H1 (cell line): ENCODE results near the gene SLC30A2. TPM values are rescaled to one million over a fixed set of nuclear protein-coding genes. Genes with fewer than 3 reads are reported as not detected.

Experiments used
- ASH2L ChIP-seq: fragments of 200-600, 300-600 bp; sonication (generic); IDR thresholded peaks from one replicate; pipeline ENCODE4 v1.7.1; 2017; ENCODE audit warnings: low read length
- CHD7 ChIP-seq: fragments of 300-600 bp; sonication (generic); IDR thresholded peaks from 2 replicates; pipeline ENCODE4 v1.7.1; 2012; ENCODE audit warnings: low read length, moderate library complexity, mild to moderate bottlenecking, inconsistent platforms; ENCODE audit not compliant: insufficient replicate concordance
- EP300 ChIP-seq, 2 experiments: IDR thresholded peaks; 1 replicate in 1 of 2; 2 replicates in 1 of 2; pipeline ENCODE4 v1.6.1; 2011 to 2012; ENCODE audit warnings: low read depth in 2 of 2, low read length in 2 of 2, mild to moderate bottlenecking in 2 of 2, borderline replicate concordance in 1 of 2, inconsistent platforms in 1 of 2, moderate library complexity in 1 of 2
- EZH2 ChIP-seq: fragments of 200-600 bp; sonication (generic); IDR thresholded peaks from 2 replicates; pipeline ENCODE4 v1.7.1; 2012; ENCODE audit warnings: low read depth, mild to moderate bottlenecking, moderate library complexity, low read length, inconsistent platforms; ENCODE audit not compliant: severe bottlenecking
- POU5F1 ChIP-seq: IDR thresholded peaks from 2 replicates; pipeline ENCODE4 v1.6.1; 2011; ENCODE audit warnings: low read depth, mild to moderate bottlenecking, low read length, moderate library complexity
- RAD21 ChIP-seq, 2 experiments: IDR thresholded peaks in 1 of 2; conservative IDR thresholded peaks in 1 of 2; 2 replicates each; pipeline ENCODE4 v1.6.1; 2011; ENCODE audit warnings: low read depth in 2 of 2, low read length in 2 of 2, improper control_type of control experiment in 1 of 2, inconsistent platforms in 1 of 2, mild to moderate bottlenecking in 1 of 2, moderate library complexity in 1 of 2
- RBBP5 ChIP-seq: IDR thresholded peaks from 2 replicates; pipeline ENCODE4 v1.7.1; 2012; ENCODE audit warnings: low read depth, mild to moderate bottlenecking, inconsistent platforms, low read length, moderate library complexity, borderline replicate concordance
- RFX5 ChIP-seq: IDR thresholded peaks from 2 replicates; pipeline ENCODE4 v1.6.1; 2011; ENCODE audit warnings: low read depth, low read length, improper control_type of control experiment, borderline replicate concordance
- polyA plus RNA-seq, 7 experiments: library from polyadenylated mRNA; depleted of rRNA in 3 of 7; stranded (reverse) in 5 of 7; unstranded in 2 of 7; fragments of >200 nt in 5 of 7; fragments of 200-250 nt in 2 of 7; gene quantifications; 1 replicate in 5 of 7; 2 replicates in 1 of 7; 4 replicates in 1 of 7; pipeline versions ENCODE4 v1.2.1 to v1.2.3, GENCODE V29; 2011 to 2013; ENCODE audit warnings: missing spikeins in 2 of 7, mixed read lengths in 2 of 7
- total RNA-seq: library from RNA; stranded (reverse); fragmentation: NEBNext Ultra II Directional; extraction: Animal tissue kit (Norgen Biotek cat#: 25700); gene quantifications from 2 replicates; pipeline ENCODE4 v1.2.1, GENCODE V29; 2021
- TF ChIP-seq, protein P1 (sequence below): IDR thresholded peaks from 2 replicates; pipeline ENCODE4 v1.6.1; 2012; ENCODE audit warnings: inconsistent platforms
- TF ChIP-seq, protein P2 (sequence below): IDR thresholded peaks from 2 replicates; pipeline ENCODE4 v1.6.1; 2012; ENCODE audit warnings: inconsistent platforms

The SLC30A2 gene
- total and polyA plus RNA-seq, 2 of the 8 experiments (the other 6 are each of a cell fraction or from before 2014, with no cell fraction given), result 0.19 to 0.76 TPM

DNA sequence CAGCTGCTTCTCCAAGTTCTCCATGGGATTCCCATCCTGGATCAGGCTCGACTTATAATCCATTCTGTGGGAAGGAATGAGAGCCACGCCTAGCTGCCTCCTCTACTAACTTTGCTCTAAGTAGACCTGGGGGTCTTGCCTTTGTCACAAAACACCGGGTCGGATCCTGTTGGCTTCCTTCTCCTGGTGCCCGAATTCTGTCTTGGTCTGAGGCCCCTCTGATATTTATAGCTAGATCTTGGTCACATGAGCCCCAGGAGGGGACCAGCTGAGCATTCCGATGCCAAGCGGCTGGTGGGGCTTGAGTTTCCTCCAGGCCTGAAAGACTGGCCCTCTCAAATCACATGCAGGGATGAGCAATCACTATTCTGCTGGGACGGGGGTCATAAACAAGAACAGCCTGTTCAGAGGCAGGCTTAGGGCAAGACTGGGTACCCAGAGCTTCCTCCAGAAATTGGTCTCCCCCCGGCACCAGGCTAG, 21.6 kb upstream of the SLC30A2 start, which contains the start of gene TRIM63 (continued):
- TF ChIP-seq CHD7 (no peak), ASH2L (no peak), RBBP5 (no peak), POU5F1 (no peak), EP300 (IDR thresholded peaks at IDR 0.05; ENCODE audit: borderline replicate concordance in 1 of 2, low read depth in 2 of 2, low read length in 2 of 2) (no peak), RAD21 (IDR thresholded peaks at IDR 0.05 in 1 of 2, conservative IDR thresholded peaks at IDR 0.05 in 1 of 2; ENCODE audit: low read depth in 2 of 2, low read length in 2 of 2) (no peak), EZH2 (no peak), RFX5 (no peak)
- TF ChIP-seq, protein P1, sequence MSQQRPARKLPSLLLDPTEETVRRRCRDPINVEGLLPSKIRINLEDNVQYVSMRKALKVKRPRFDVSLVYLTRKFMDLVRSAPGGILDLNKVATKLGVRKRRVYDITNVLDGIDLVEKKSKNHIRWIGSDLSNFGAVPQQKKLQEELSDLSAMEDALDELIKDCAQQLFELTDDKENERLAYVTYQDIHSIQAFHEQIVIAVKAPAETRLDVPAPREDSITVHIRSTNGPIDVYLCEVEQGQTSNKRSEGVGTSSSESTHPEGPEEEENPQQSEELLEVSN, result no peak
- TF ChIP-seq, protein P2, sequence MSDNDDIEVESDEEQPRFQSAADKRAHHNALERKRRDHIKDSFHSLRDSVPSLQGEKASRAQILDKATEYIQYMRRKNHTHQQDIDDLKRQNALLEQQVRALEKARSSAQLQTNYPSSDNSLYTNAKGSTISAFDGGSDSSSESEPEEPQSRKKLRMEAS, result no peak
